ENCODE measurements around the gene XYLT1. TPM values are rescaled to one million over a fixed set of nuclear protein-coding genes. Genes with fewer than 3 reads are reported as not detected.

The XYLT1 gene
- total and polyA plus RNA-seq, 2 of the 13 experiments (the other 11 are each of a cell fraction or from before 2014, with no cell fraction given): not detected

DNA sequence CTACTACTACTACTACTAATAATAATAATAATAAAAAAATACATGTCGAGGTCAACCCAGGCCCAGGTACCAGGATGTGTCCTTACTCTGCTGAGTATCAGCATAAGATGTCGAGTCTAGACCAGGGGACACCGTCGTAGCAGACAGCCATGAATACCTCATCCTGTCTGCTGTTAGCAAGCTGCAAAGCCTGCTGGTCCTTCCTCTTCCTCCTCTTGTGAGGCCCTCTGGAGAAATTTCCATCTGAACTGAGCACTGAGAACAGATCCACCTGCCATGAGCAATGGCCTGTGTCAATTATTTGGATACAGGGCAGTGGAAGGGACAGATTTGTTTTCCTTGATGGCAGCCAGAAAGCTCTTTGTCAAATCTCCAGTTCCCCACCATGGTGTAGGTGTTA lies 168.5 kb downstream of the XYLT1 start:
- ChIA-PET POLR2A (no interaction called here), CTCF (ENCODE audit: low intra/inter-chr PET ratio, low total read pairs) (no interaction called here)
- Histone ChIP-seq H2AFZ (ENCODE audit: low read length) (no peak overlapping the region), H3K9ac (ENCODE audit: insufficient read depth, low read depth, low read length) (no peak overlapping the region), H3K9me3 (ENCODE audit: low read length) (no peaks in the 10 kb centered on the region), H3K79me2 (ENCODE audit: insufficient read depth, low read length) (no peaks in the 10 kb centered on the region), H3K36me3 (replicated peaks in 1 of 2; ENCODE audit: control insufficient read depth in 1 of 2, insufficient read depth in 2 of 2, low read length in 2 of 2) (no peaks in the 10 kb centered on the region), H3K4me3 (replicated peaks in 1 of 3; ENCODE audit: insufficient read depth in 1 of 3, low read depth in 2 of 3, low read length in 3 of 3) (no peak overlapping the region), H3K4me2 (ENCODE audit: low read depth, low read length) (no peak overlapping the region), H3K27me3 (ENCODE audit: control insufficient read depth in 1 of 2, insufficient read depth in 2 of 2, low read length in 2 of 2) (peaks cover 2 to 9% of the 10 kb centered on the region in 2 experiments; a peak in 1 of 5 replicates), H4K20me1 (ENCODE audit: insufficient read depth, low read length) (no peaks in the 10 kb centered on the region), H3K27ac (ENCODE audit: extremely low read length, insufficient read depth, low read length) (no peak overlapping the region), H3K4me1 (ENCODE audit: insufficient read depth, low read length) (no peaks in the 10 kb centered on the region)
- in situ Hi-C loops (cut with HindIII; ENCODE audit: extremely low pct_ligation_motif_present, low pct_unique_long_range_greater_than_20kb) (no loop called here), intact Hi-C loops (cut with micrococcal nuclease; ENCODE audit: unreplicated experiment) (no loop called here)
- no peak for FAIRE-seq
- no peak for TF ChIP-seq FOXO1 (CRISPR knock-in tag; IDR thresholded peaks at IDR 0.05)
- no peak for DNase-seq (ENCODE audit: low spot score)
- ATAC-seq: no peak
- BruUV-seq (replicated peaks): no TSS peak
- 14% methylated on average over 4 of the region's 4 CpGs for WGBS (ENCODE audit: low lambda C conversion rate)

- Histone ChIP-seq H3K27me3 (ENCODE audit: control insufficient read depth in 1 of 2, insufficient read depth in 2 of 2, low read length in 2 of 2) (peaks cover 2 to 11% of the 10 kb centered on the region in 2 experiments; a peak in 1 of 5 replicates), H3K9ac (ENCODE audit: insufficient read depth, low read depth, low read length) (no peak overlapping the region), H4K20me1 (ENCODE audit: insufficient read depth, low read length) (no peaks in the 10 kb centered on the region), H2AFZ (ENCODE audit: low read length) (no peak overlapping the region), H3K4me1 (ENCODE audit: insufficient read depth, low read length) (no peaks in the 10 kb centered on the region), H3K36me3 (replicated peaks in 1 of 2; ENCODE audit: control insufficient read depth in 1 of 2, insufficient read depth in 2 of 2, low read length in 2 of 2) (no peaks in the 10 kb centered on the region), H3K9me3 (ENCODE audit: low read length) (no peaks in the 10 kb centered on the region), H3K4me3 (replicated peaks in 1 of 3; ENCODE audit: insufficient read depth in 1 of 3, low read depth in 2 of 3, low read length in 3 of 3) (no peak overlapping the region), H3K79me2 (ENCODE audit: insufficient read depth, low read length) (no peaks in the 10 kb centered on the region), H3K27ac (ENCODE audit: extremely low read length, insufficient read depth, low read length) (no peak overlapping the region), H3K4me2 (ENCODE audit: low read depth, low read length) (no peak overlapping the region)
- TF ChIP-seq ZNF709 (CRISPR knock-in tag; IDR thresholded peaks at IDR 0.05): no peak
- WGBS (ENCODE audit: low lambda C conversion rate): 10% methylated on average over 10 of the region's 10 CpGs
- BruUV-seq (replicated peaks): no TSS peak
- no peak for DNase-seq (ENCODE audit: low spot score)
- no peak for FAIRE-seq
- ChIA-PET POLR2A (no interaction called here), CTCF (ENCODE audit: low intra/inter-chr PET ratio, low total read pairs) (no interaction called here)
- intact Hi-C loops (cut with micrococcal nuclease; ENCODE audit: unreplicated experiment): no loop called here
- in situ Hi-C loops (cut with HindIII; ENCODE audit: extremely low pct_ligation_motif_present, low pct_unique_long_range_greater_than_20kb): no loop called here
- no peak for ATAC-seq
Observed at GRCh38 chr16:17301593-17302135, 169.1 kb downstream of the XYLT1 start.

DNA sequence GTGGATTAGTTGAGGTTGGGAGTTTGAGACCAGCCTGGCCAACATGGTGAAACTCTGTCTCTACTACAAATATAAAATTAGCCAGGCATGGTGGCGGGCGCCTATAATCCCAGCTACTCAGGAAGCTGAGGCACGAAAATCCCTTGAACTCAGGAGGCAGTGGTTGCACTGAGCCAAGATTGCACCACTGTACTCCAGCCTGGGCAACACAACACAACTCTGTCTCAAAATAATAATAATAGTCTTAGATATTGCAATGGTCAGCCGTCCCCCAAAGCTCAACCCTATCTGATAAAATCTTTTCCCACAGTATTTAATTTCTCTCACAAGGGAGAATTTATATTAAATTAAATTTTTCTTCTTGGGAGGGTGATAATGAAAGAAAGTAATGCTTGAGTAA lies 169.6 kb downstream of the XYLT1 start:
- POLR2A ChIA-PET: no interaction called here
- H3K9me3 ChIP-seq (ENCODE audit: low read length): no peaks in the 10 kb centered on the region
- no peak overlapping the region for H3K27ac ChIP-seq (ENCODE audit: extremely low read length, insufficient read depth, low read length)
- ATAC-seq: no peak
- H3K4me2 ChIP-seq (ENCODE audit: low read depth, low read length): no peak overlapping the region
- FAIRE-seq: no peak
- DNase-seq (ENCODE audit: low spot score): no peak
- no TSS peak for BruUV-seq (replicated peaks)
- no peaks in the 10 kb centered on the region for H3K36me3 ChIP-seq (replicated peaks in 1 of 2; ENCODE audit: control insufficient read depth in 1 of 2, insufficient read depth in 2 of 2, low read length in 2 of 2)
- H2AFZ ChIP-seq (ENCODE audit: low read length): no peak overlapping the region
- H3K4me3 ChIP-seq (replicated peaks in 1 of 3; ENCODE audit: insufficient read depth in 1 of 3, low read depth in 2 of 3, low read length in 3 of 3): no peak overlapping the region
- no peak overlapping the region for H3K9ac ChIP-seq (ENCODE audit: insufficient read depth, low read depth, low read length)
- H3K27me3 ChIP-seq (ENCODE audit: control insufficient read depth in 1 of 2, insufficient read depth in 2 of 2, low read length in 2 of 2): peaks cover 2 to 16% of the 10 kb centered on the region in 2 experiments; a peak in 1 of 5 replicates
- H3K79me2 ChIP-seq (ENCODE audit: insufficient read depth, low read length): no peaks in the 10 kb centered on the region
- CTCF ChIA-PET (ENCODE audit: low intra/inter-chr PET ratio, low total read pairs): no interaction called here
- TF ChIP-seq ZSCAN31 (CRISPR knock-in tag; IDR thresholded peaks at IDR 0.05; ENCODE audit: low read depth): no peak
- no peak for TF ChIP-seq BCL6 (CRISPR knock-in tag; IDR thresholded peaks at IDR 0.05)
- no peak for TF ChIP-seq GTF2F1 (IDR thresholded peaks at IDR 0.05; ENCODE audit: low read length)
- TF ChIP-seq ZFP36L2 (CRISPR knock-in tag; IDR thresholded peaks at IDR 0.05): no peak
- TF ChIP-seq, protein P1, sequence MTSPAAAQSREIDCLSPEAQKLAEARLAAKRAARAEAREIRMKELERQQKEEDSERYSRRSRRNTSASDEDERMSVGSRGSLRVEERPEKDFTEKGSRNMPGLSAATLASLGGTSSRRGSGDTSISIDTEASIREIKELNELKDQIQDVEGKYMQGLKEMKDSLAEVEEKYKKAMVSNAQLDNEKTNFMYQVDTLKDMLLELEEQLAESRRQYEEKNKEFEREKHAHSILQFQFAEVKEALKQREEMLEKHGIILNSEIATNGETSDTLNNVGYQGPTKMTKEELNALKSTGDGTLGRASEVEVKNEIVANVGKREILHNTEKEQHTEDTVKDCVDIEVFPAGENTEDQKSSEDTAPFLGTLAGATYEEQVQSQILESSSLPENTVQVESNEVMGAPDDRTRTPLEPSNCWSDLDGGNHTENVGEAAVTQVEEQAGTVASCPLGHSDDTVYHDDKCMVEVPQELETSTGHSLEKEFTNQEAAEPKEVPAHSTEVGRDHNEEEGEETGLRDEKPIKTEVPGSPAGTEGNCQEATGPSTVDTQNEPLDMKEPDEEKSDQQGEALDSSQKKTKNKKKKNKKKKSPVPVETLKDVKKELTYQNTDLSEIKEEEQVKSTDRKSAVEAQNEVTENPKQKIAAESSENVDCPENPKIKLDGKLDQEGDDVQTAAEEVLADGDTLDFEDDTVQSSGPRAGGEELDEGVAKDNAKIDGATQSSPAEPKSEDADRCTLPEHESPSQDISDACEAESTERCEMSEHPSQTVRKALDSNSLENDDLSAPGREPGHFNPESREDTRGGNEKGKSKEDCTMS (CRISPR knock-in tag; conservative IDR thresholded peaks at IDR 0.05): no peak
- no peak for TF ChIP-seq SIN3A (IDR thresholded peaks at IDR 0.05; ENCODE audit: borderline replicate concordance, low read depth, low read length)
- TF ChIP-seq HOXA7 (CRISPR knock-in tag; IDR thresholded peaks at IDR 0.05): no peak
- no peak for TF ChIP-seq SNAPC2 (CRISPR knock-in tag; IDR thresholded peaks at IDR 0.05)
- intact Hi-C loops (cut with micrococcal nuclease; ENCODE audit: unreplicated experiment) (no loop called here), in situ Hi-C loops (cut with HindIII; ENCODE audit: extremely low pct_ligation_motif_present, low pct_unique_long_range_greater_than_20kb) (no loop called here)
- WGBS (ENCODE audit: low lambda C conversion rate): 61% methylated on average over 4 of the region's 4 CpGs
- H3K4me1 ChIP-seq (ENCODE audit: insufficient read depth, low read length): no peaks in the 10 kb centered on the region
- no peaks in the 10 kb centered on the region for H4K20me1 ChIP-seq (ENCODE audit: insufficient read depth, low read length)

Data from HepG2 (cell line).